ENCODE results near the gene SNX7. TPM values are rescaled to one million over a fixed set of nuclear protein-coding genes. Genes with fewer than 3 reads are reported as not detected.

SNX7 gene
- total RNA-seq, 1 donor from 2014 or later = 29.7 TPM

- DNase-seq (ENCODE audit: low spot score, unreplicated experiment) = no peak
- peaks cover 19% of the 10 kb centered on the region for H3K9me3 Mint-ChIP-seq (ENCODE audit: low read depth)
- peaks cover 3% of the 10 kb centered on the region for H3K4me1 Mint-ChIP-seq (ENCODE audit: low read depth)
- H3K4me3 Mint-ChIP-seq (ENCODE audit: low read depth) = no peak overlapping the region
- no peak overlapping the region for H3K27ac Mint-ChIP-seq
- TF ChIP-seq CTCF (IDR thresholded peaks at IDR 0.05; ENCODE audit: unreplicated experiment) = no peak
- peaks cover 11% of the 10 kb centered on the region for H3K36me3 Mint-ChIP-seq (ENCODE audit: insufficient read depth)
- H3K27me3 Mint-ChIP-seq = no peaks in the 10 kb centered on the region
These were observed 120.4 kb downstream of the SNX7 start for GRCh38 chr1:98781906-98782305.

GRCh38 chr1:98783821-98784220, 122.3 kb downstream of the SNX7 start:
- Mint-ChIP-seq H3K36me3 (ENCODE audit: insufficient read depth) (peaks cover 11% of the 10 kb centered on the region), H3K4me3 (ENCODE audit: low read depth) (no peak overlapping the region), H3K27me3 (no peaks in the 10 kb centered on the region), H3K27ac (no peak overlapping the region), H3K4me1 (ENCODE audit: low read depth) (peaks cover 3% of the 10 kb centered on the region), H3K9me3 (ENCODE audit: low read depth) (peaks cover 25% of the 10 kb centered on the region)
- DNase-seq (ENCODE audit: low spot score, unreplicated experiment) = no peak
- no peak for TF ChIP-seq CTCF (IDR thresholded peaks at IDR 0.05; ENCODE audit: unreplicated experiment)

DNA sequence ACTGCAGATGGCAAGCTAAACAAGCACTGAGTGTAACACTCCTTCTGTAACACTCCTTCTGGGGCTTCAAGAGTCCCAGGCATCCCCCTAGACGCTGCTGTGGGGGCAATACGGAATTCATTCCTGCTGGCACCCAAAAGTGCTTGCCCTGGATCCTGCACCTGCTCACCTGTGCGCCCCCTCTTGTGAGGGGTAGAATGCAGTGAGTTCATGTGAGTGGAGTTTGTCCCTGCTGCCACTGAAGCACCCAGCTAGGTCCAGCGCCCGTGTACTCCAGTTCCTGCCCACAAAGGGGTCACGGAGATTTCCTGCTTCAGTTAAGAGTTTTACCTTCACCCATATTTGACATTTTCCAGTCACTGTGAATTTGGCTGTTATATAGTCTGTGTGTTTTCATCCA, 130.0 kb downstream of the SNX7 start:
- Mint-ChIP-seq H3K36me3 (ENCODE audit: insufficient read depth) (peaks cover 2% of the 10 kb centered on the region), H3K4me1 (ENCODE audit: low read depth) (peaks cover 3% of the 10 kb centered on the region), H3K27me3 (no peaks in the 10 kb centered on the region), H3K9me3 (ENCODE audit: low read depth) (peaks cover 10% of the 10 kb centered on the region), H3K27ac (no peak overlapping the region), H3K4me3 (ENCODE audit: low read depth) (no peak overlapping the region)
- no peak for DNase-seq (ENCODE audit: low spot score, unreplicated experiment)
- TF ChIP-seq CTCF (IDR thresholded peaks at IDR 0.05; ENCODE audit: unreplicated experiment) = no peak

DNA sequence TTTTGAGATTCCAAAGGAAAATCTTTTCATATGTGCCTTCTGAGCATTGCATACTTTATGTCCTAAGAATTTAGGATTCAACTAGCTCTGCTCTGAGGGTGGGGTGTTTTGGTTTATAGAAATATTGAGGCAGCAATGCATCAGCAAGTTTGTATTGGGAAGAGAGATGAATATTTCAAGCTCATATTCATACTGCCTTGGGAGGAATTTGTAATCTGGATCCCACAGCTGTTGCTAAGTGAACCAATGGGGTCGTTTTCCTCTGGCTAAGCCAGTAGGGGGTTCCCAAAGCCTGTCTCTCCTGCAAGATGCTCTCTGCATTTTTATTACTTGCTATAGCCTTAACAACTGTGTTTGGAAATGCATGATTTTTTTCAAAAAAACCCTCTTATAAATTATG, 130.6 kb downstream of the SNX7 start:
- Mint-ChIP-seq H3K4me3 (ENCODE audit: low read depth) (no peak overlapping the region), H3K27ac (no peak overlapping the region), H3K9me3 (ENCODE audit: low read depth) (peaks cover 4% of the 10 kb centered on the region), H3K27me3 (no peaks in the 10 kb centered on the region), H3K4me1 (ENCODE audit: low read depth) (peaks cover 3% of the 10 kb centered on the region), H3K36me3 (ENCODE audit: insufficient read depth) (no peaks in the 10 kb centered on the region)
- no peak for DNase-seq (ENCODE audit: low spot score, unreplicated experiment)
- TF ChIP-seq CTCF (IDR thresholded peaks at IDR 0.05; ENCODE audit: unreplicated experiment) = no peak

DNA sequence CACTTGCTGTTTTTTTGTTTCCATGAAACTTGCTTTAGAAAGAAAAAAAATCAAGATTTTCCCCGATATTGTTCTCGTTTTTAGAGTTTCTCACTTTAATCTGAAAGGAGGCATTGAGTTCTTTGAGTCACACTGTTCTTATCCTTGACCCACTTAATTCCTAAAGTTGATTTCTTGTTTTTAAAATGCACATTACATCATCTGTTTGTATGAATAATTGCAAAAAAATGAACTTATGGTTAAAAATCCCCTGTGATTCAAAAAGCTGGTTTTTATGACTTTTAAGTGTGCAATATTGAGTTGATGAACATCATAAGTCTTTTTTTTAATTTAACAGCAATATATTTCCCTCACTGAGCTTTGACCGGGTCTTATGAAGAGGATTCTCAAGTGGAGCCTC, 131.6 kb downstream of the SNX7 start:
- no peaks in the 10 kb centered on the region for H3K36me3 Mint-ChIP-seq (ENCODE audit: insufficient read depth)
- no peak overlapping the region for H3K4me3 Mint-ChIP-seq (ENCODE audit: low read depth)
- no peak for TF ChIP-seq CTCF (IDR thresholded peaks at IDR 0.05; ENCODE audit: unreplicated experiment)
- no peaks in the 10 kb centered on the region for H3K9me3 Mint-ChIP-seq (ENCODE audit: low read depth)
- peaks cover 3% of the 10 kb centered on the region for H3K4me1 Mint-ChIP-seq (ENCODE audit: low read depth)
- DNase-seq (ENCODE audit: low spot score, unreplicated experiment) = no peak
- H3K27me3 Mint-ChIP-seq = no peaks in the 10 kb centered on the region
- H3K27ac Mint-ChIP-seq = no peak overlapping the region

Measured in progenitor cell of endocrine pancreas (in vitro differentiated cells).